H1 (cell line): ENCODE measurements around the gene RHOH.

ENCODE experiments used
- CTBP2 ChIP-seq: IDR thresholded peaks from 2 replicates; pipeline ENCODE4 v1.7.0; 2011; ENCODE audit warnings: borderline replicate concordance, mild to moderate bottlenecking, moderate library complexity, mixed read lengths, low read length; ENCODE audit not compliant: insufficient read depth, insufficient read length
- EZH2 ChIP-seq: fragments of 200-600 bp; sonication (generic); IDR thresholded peaks from 2 replicates; pipeline ENCODE4 v1.7.1; 2012; ENCODE audit warnings: low read depth, mild to moderate bottlenecking, moderate library complexity, low read length, inconsistent platforms; ENCODE audit not compliant: severe bottlenecking
- FOSL1 ChIP-seq: IDR thresholded peaks from 2 replicates; pipeline ENCODE4 v1.6.1; 2011; ENCODE audit warnings: mild to moderate bottlenecking, low read depth, low read length, moderate library complexity; ENCODE audit not compliant: insufficient read depth
- POLR2A ChIP-seq, 2 experiments: IDR thresholded peaks; 1 replicate in 1 of 2; 2 replicates in 1 of 2; pipeline ENCODE4 v1.6.1; 2011; ENCODE audit warnings: low read depth in 2 of 2, low read length in 2 of 2, mild to moderate bottlenecking in 2 of 2; ENCODE audit errors: control extremely low read depth in 1 of 2
- POU5F1 ChIP-seq: IDR thresholded peaks from 2 replicates; pipeline ENCODE4 v1.6.1; 2011; ENCODE audit warnings: low read depth, mild to moderate bottlenecking, low read length, moderate library complexity
- RAD21 ChIP-seq, 2 experiments: IDR thresholded peaks in 1 of 2; conservative IDR thresholded peaks in 1 of 2; 2 replicates each; pipeline ENCODE4 v1.6.1; 2011; ENCODE audit warnings: low read depth in 2 of 2, low read length in 2 of 2, improper control_type of control experiment in 1 of 2, inconsistent platforms in 1 of 2, mild to moderate bottlenecking in 1 of 2, moderate library complexity in 1 of 2
- RXRA ChIP-seq: IDR thresholded peaks from 2 replicates; pipeline ENCODE4 v1.6.1; 2011; ENCODE audit warnings: low read depth, mild to moderate bottlenecking, low read length, moderate library complexity; ENCODE audit not compliant: insufficient read depth
- TBP ChIP-seq: IDR thresholded peaks from 2 replicates; pipeline ENCODE4 v1.6.1; 2011; ENCODE audit warnings: low read depth, low read length, improper control_type of control experiment
- YY1 ChIP-seq: IDR thresholded peaks from 2 replicates; pipeline ENCODE4 v1.6.1; 2011; ENCODE audit warnings: low read depth, mild to moderate bottlenecking, low read length
- TF ChIP-seq, protein P1 (sequence below): IDR thresholded peaks from 2 replicates; pipeline ENCODE4 v1.6.1; 2011; ENCODE audit warnings: low read depth, mild to moderate bottlenecking, low read length; ENCODE audit not compliant: insufficient read depth
- TF ChIP-seq, protein P2 (sequence below), 3 experiments: IDR thresholded peaks; 1 replicate in 2 of 3; 2 replicates in 1 of 3; pipeline versions ENCODE4 v1.5.1 to v1.6.1; 2011; ENCODE audit warnings: low read length in 3 of 3, mild to moderate bottlenecking in 3 of 3, inconsistent platforms in 2 of 3, low read depth in 1 of 3, moderate library complexity in 1 of 3; ENCODE audit not compliant: insufficient read depth in 1 of 3; ENCODE audit errors: control extremely low read depth in 1 of 3

DNA sequence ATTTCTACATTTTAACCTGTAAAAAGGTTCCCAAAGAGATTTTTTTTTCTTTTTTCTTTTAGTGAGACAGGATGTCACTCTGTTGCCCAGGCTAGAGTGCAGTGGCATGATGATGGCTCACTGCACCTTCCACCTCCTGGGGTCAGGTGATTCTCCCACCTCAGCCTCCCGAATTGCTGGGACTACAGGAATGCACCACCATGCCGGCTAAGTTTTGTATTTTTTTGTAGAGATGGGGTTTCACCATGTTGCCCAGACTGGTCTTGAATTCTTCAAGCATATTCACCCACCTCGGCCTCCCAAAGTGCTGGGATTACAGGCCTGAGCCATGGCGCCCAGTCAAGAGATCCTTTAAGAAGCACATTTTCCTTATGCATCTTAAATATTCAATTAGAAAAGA is 12.6 kb downstream of the RHOH start:
- TF ChIP-seq, protein P1, sequence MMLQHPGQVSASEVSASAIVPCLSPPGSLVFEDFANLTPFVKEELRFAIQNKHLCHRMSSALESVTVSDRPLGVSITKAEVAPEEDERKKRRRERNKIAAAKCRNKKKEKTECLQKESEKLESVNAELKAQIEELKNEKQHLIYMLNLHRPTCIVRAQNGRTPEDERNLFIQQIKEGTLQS = no peak
- TF ChIP-seq RXRA = no peak
- no peak for TF ChIP-seq EZH2
- TF ChIP-seq, protein P2, sequence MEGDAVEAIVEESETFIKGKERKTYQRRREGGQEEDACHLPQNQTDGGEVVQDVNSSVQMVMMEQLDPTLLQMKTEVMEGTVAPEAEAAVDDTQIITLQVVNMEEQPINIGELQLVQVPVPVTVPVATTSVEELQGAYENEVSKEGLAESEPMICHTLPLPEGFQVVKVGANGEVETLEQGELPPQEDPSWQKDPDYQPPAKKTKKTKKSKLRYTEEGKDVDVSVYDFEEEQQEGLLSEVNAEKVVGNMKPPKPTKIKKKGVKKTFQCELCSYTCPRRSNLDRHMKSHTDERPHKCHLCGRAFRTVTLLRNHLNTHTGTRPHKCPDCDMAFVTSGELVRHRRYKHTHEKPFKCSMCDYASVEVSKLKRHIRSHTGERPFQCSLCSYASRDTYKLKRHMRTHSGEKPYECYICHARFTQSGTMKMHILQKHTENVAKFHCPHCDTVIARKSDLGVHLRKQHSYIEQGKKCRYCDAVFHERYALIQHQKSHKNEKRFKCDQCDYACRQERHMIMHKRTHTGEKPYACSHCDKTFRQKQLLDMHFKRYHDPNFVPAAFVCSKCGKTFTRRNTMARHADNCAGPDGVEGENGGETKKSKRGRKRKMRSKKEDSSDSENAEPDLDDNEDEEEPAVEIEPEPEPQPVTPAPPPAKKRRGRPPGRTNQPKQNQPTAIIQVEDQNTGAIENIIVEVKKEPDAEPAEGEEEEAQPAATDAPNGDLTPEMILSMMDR (IDR thresholded peaks at IDR 0.05; ENCODE audit: control extremely low read depth in 1 of 3, insufficient read depth in 1 of 3, low read depth in 1 of 3, low read length in 3 of 3) = no peak
- TF ChIP-seq FOSL1 = no peak
- TF ChIP-seq POLR2A (IDR thresholded peaks at IDR 0.05; ENCODE audit: control extremely low read depth in 1 of 2, low read depth in 2 of 2, low read length in 2 of 2) = no peak
- TF ChIP-seq TBP = no peak
- no peak for TF ChIP-seq POU5F1
- no peak for TF ChIP-seq YY1
- TF ChIP-seq RAD21 (IDR thresholded peaks at IDR 0.05 in 1 of 2, conservative IDR thresholded peaks at IDR 0.05 in 1 of 2; ENCODE audit: low read depth in 2 of 2, low read length in 2 of 2) = no peak
- no peak for TF ChIP-seq CTBP2
